T-helper 1 cell (primary cell): Measurements from ENCODE around the gene TRPV6.

Experiments
- DNase-seq, 5 donors: peaks; one replicate each; pipeline ENCODE4 v3.0.0-alpha.2; 2012 to 2020

The TRPV6 gene

GRCh38 chr7:142906643-142907042 is 21.1 kb upstream of the TRPV6 start:
- DNase-seq, result no peak

GRCh38 chr7:142905759-142906158 is 20.2 kb upstream of the TRPV6 start:
- DNase-seq, result no peak

DNA sequence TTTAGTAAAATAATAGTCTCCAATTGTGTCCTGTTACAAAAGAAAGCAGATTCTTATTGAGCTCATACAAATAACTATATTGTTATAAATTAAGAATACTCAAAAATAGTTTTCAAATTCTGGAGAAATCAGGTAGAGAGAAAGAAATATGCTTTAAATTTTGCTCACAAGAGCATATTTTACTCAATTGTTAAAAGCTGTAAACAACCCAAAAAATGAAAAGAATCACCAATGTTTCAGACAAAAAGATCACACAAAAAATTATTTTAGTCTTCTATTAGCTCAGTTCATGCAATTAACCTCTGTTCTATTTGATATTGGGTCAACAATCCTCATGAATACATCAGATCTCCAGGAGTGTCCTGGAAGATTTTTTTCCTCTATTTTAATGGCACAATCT is 18.6 kb upstream of the TRPV6 start:
- DNase-seq, result no peak

GRCh38 chr7:142901426-142902259 is 16.1 kb upstream of the TRPV6 start:
- DNase-seq, result no peak

- DNase-seq, result no peak
Measured at GRCh38 chr7:142899661-142900060, 14.1 kb upstream of the TRPV6 start.

GRCh38 chr7:142898377-142899170 is 13.0 kb upstream of the TRPV6 start:
- DNase-seq, result no peak

GRCh38 chr7:142897691-142898090 is 12.1 kb upstream of the TRPV6 start:
- no peak for DNase-seq

GRCh38 chr7:142896741-142897379 is 11.3 kb upstream of the TRPV6 start:
- DNase-seq, result no peak

DNA sequence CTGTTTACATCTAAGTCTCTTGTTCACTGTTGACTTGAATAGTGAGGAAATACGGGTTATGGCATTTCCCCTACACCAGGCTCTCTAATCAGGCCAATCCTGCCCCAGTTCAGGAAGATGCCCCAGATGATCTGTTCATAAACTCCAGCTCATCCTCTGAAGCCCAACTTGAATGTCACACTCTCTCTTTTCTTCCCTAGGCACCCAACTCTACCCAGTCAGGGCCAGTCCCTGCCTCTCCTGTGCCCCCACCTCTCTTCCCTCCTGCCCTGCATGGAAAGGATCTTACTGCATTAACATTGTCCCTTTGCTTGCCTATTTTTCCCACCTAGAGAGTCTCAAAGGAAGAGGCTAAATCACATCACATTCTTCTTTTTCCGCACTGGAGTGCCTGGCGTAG is 10.6 kb upstream of the TRPV6 start:
- DNase-seq, result no peak

DNA sequence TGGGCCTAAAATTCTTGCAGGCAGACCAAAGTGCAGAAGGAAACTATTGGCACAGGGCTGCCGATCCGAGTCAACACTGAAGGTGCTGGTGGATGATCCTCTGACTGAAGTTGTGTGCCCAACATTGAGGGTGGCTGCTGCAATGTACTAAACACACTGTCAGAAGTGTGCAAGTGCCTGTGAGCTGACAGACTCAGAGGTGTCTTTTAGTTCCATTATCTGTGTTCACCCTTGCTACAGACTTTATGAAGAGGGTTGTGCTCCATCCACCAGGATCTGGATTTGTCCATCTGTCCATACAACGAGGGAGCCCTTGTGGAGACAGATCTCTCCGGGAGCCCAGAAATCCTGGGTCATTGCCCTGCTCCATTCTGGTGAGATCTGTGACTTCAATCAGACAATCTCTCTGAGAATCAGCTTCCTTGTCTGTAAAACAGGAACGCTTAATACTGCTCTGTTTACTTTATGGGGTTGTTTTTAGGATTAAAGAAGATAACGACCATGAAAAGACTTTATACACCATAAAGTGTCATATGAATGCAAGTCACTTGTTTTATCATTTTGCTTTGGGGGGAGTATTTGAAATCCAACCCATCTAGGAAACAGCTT is 9.5 kb upstream of the TRPV6 start:
- DNase-seq, result no peak

DNA sequence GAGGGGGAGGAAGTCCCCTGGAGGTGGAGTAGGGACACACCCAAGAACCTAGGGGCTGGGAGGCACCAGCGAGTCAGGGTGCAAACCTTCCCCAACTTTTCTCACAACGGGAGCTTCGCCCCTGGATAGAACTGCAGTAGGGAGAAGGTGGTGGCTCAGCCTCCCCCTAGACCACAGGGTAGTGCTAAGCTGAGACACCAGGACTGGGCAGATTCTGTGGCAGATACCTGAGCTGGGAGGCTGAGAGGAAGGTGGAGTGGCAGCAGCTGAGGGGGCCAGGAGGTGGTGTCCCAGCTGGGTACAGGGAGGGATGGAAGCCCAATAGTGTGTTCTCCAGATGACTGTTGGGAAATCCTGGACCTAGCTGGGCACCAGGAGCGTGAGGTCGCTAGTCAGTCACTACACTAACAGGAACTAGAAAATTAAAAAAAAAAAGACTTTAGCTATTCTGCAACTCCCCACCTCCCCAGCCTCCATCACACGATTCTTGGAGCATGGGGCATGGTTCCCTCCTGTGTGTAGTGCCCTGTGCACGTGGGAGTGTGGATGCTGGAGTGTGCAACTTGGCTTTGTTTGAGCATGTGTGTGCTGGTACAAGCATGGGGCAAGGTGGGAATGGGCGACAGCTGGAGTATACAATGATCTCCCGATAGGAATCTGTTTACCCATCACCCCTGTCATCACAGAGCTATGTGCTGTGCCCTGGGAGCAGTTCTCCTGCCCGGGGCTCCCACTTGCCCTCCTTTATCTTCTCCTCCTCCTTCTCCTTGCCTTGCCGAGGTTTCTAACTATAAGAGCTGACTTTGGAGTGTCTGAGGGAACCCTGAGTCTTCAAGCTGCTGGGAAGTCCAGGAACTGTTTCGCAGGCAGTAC is 8.8 kb upstream of the TRPV6 start:
- DNase-seq, result no peak

- DNase-seq, result no peak
Measured at GRCh38 chr7:142892951-142893350, 7.4 kb upstream of the TRPV6 start.

- no peak for DNase-seq
Measured at GRCh38 chr7:142891490-142892082, 6.0 kb upstream of the TRPV6 start.

DNA sequence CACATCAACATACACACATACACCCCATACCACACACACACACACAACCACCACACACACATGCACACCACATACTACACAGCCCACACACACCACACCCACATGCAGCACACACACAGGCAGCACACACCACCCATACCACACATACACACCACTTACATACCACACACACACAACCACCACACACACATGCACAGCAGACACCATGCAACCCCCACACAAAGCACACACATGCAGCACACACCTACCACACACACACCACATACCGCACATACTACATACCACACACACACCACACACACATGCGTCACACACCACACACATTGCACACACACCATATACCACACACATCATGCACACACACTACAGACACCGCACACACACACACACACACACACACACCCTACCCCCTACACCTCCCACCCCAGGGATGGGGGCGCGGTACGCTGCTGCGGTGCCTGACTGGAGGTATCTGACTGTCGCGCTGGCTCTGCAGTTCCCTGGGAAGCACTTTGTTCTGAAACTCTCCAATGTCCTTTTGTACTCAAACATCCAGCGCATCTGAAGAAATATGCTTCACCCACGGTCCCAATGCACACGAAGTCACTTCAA is 5.4 kb upstream of the TRPV6 start:
- DNase-seq, result no peak

GRCh38 chr7:142889816-142890215 is 4.3 kb upstream of the TRPV6 start:
- DNase-seq, result no peak

GRCh38 chr7:142887282-142888015 is 1.9 kb upstream of the TRPV6 start:
- no peak for DNase-seq

DNA sequence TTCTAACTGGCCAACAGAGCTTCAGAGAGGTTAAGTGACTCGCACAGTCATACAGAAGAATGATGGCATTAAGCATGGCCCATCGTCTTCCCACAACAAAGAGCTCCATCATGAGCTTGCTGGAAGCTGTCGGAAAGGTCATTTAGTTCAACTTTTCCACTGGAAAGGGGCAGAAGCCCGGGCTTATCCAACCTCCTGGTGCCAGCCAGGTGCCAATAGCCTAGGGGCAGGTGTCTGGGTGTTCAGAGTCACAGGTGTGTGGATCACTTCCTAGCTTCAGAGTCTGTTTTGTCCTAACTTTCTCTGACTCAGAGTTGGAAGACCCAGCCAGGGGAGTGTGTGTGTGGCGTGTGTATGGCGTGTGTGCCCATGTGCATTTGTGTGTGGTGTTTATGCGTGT is 1.3 kb upstream of the TRPV6 start:
- no peak for DNase-seq

- no peak for DNase-seq
Measured at GRCh38 chr7:142884286-142884640, 1.3 kb downstream of the TRPV6 start.

DNA sequence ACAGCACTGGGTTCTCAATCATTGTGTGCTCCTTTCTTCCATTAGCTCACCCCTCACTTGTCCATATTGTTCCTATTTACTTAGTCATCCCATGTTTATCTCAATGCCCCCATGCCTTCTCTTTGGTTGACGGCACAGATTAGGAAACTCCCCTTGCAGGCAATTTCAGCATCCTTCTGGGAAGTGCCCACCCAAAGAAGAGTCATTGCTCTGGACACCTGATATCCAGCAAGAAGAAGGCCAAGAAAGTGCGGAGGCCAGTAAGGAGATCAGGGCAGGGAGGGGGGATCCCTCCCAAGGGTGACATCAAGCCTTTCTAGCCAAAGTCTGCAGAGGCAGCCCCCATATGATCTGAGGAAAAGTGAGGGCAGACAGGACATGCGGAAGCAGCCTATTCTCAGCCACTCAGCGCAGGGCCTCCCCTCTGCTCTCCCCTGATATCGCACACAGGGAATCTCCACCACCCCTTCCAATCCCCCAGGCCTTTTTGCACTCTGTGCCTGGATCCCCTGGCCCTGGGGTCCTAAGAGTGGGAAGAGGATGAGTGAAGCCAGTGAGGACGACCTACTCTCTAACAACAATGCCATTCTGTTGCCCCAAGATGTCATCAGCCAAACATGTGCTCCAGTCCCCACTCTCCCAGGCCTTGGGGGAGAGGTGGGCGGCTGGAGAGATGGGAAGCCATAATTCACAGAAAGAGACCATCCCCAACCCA is 1.8 kb downstream of the TRPV6 start:
- DNase-seq, result no peak

- no peak for DNase-seq
Measured at GRCh38 chr7:142883145-142883544, 2.4 kb downstream of the TRPV6 start.
